ENCODE results near the gene TNRC18.
"Not testable (repeated sequence)": the region's sequence is repeated elsewhere in the genome, so short reads cannot be mapped to it uniquely, and the experiment has no call there.

- not testable (repeated sequence) for TF ChIP-seq CTCF (IDR thresholded peaks at IDR 0.05); EZH2 (IDR thresholded peaks at IDR 0.05; ENCODE audit: borderline replicate concordance, insufficient read depth, low read depth, low read length, poor library complexity, severe bottlenecking)
Observed at GRCh38 chr7:5274985-5275431, 148.6 kb downstream of the TNRC18 start.

All from B cell (primary cell).